CD4-positive, alpha-beta memory T cell (primary cell): ENCODE data around the gene SLC39A13. TPM values are rescaled to one million over a fixed set of nuclear protein-coding genes. Genes with fewer than 3 reads are reported as not detected.

Experiments
- CTCF ChIA-PET: fragments of 350-600 bp; sonication (Branson Sonifier 250); formaldehyde crosslinking; loops from one replicate; lab custom pipeline; 2021; ENCODE audit warnings: inconsistent platforms; ENCODE audit not compliant: partially characterized antibody; lab: Charles Lee
- POLR2A ChIA-PET: fragments of 350-600 bp; sonication (Branson Sonifier 250); formaldehyde crosslinking; loops from one replicate; lab custom pipeline; 2021; ENCODE audit not compliant: partially characterized antibody; lab: Charles Lee
- DNase-seq, 5 donors: peaks; one replicate each; pipeline versions ENCODE4 v3.0.0 to v3.0.0-alpha.2; 2020 to 2022; ENCODE audit warnings: mixed read lengths in 1 of 5
- H3K27ac ChIP-seq: one replicate; pipeline ENCODE4 v1.7.0; 2013; ENCODE audit warnings: low read depth, low read length
- H3K27me3 ChIP-seq: 2 replicates; pipeline ENCODE4 v1.7.0; 2013; ENCODE audit warnings: mild to moderate bottlenecking, low read length, moderate library complexity; ENCODE audit not compliant: insufficient read depth
- H3K36me3 ChIP-seq: 2 replicates; pipeline ENCODE4 v1.7.0; 2013; ENCODE audit warnings: mild to moderate bottlenecking, low read length, moderate library complexity; ENCODE audit not compliant: insufficient read depth
- H3K4me1 ChIP-seq: 2 replicates; pipeline ENCODE4 v1.7.0; 2013; ENCODE audit warnings: mild to moderate bottlenecking, low read length, moderate library complexity; ENCODE audit not compliant: insufficient read depth
- H3K4me3 ChIP-seq, 2 donors: one replicate each; pipeline ENCODE4 v1.7.0; 2013; ENCODE audit warnings: low read length in 2 of 2, mild to moderate bottlenecking in 1 of 2
- H3K9me3 ChIP-seq, 2 donors: one replicate each; pipeline ENCODE4 v1.7.0; 2013; ENCODE audit warnings: low read length in 2 of 2, control low read depth in 1 of 2; ENCODE audit not compliant: control insufficient read depth in 1 of 2
- H3K27ac Mint-ChIP-seq, 7 donors: one replicate each; pipeline ENCODE4 v1.8.0; 2020 to 2021; ENCODE audit warnings: mixed read lengths in 7 of 7, mild to moderate bottlenecking in 6 of 7, inconsistent platforms in 3 of 7, moderate library complexity in 3 of 7
- H3K27me3 Mint-ChIP-seq, 2 donors: one replicate each; pipeline ENCODE4 v1.8.0; 2020 to 2021; ENCODE audit warnings: mixed read lengths in 2 of 2
- H3K36me3 Mint-ChIP-seq, 2 donors: one replicate each; pipeline ENCODE4 v1.8.0; 2020 to 2021; ENCODE audit warnings: mixed read lengths in 2 of 2, inconsistent platforms in 1 of 2, mild to moderate bottlenecking in 1 of 2
- H3K4me1 Mint-ChIP-seq, 4 donors: one replicate each; pipeline ENCODE4 v1.8.0; 2020 to 2021; ENCODE audit warnings: mixed read lengths in 4 of 4, mild to moderate bottlenecking in 1 of 4
- H3K4me3 Mint-ChIP-seq, 8 donors: one replicate each; pipeline ENCODE4 v1.8.0; 2020 to 2021; ENCODE audit warnings: mixed read lengths in 8 of 8, mild to moderate bottlenecking in 7 of 8, moderate library complexity in 6 of 8, inconsistent platforms in 3 of 8
- H3K9me3 Mint-ChIP-seq, 8 donors: one replicate each; pipeline ENCODE4 v1.8.0; 2020 to 2021; ENCODE audit warnings: mixed read lengths in 8 of 8, mild to moderate bottlenecking in 5 of 8, inconsistent platforms in 3 of 8, moderate library complexity in 1 of 8
- intact Hi-C: fragments of 100-400 bp; cut with micrococcal nuclease; formaldehyde crosslinking; loops from one replicate; pipeline ENCODE4 v1.15.1; 2023
- polyA plus RNA-seq, 2 donors: library from polyadenylated mRNA; unstranded; fragments of 300-500 nt; fragmentation: Illumina TruSeq; gene quantifications; one replicate each; pipeline ENCODE4 v1.2.3, GENCODE V29; 2021
- total RNA-seq, 2 experiments: library from RNA; stranded (reverse); gene quantifications; one replicate each; pipeline ENCODE4 v1.2.3, GENCODE V29; 2021

Gene SLC39A13
- total and polyA plus RNA-seq, 4 experiments from 2014 or later, result 22.3 to 68.3 (median 48.6) TPM

DNA sequence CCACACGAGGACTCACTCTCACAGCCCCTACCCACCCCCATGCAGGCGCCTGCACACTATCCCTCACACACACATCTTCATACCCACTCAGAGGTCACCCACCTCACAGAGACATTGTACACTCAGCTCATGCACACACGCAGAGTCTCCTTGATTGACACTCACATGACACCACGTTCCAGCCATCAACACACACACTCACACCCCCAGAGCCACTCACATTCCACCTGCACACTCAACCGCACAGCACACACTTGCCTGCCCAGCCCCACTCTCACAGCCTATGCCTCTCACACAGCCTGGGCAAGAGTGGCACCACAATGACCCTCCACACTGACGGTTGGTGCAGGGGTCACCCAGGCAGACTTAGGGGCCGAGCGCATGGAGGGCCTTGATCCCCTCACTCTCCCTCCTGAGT lies 32.3 kb upstream of the SLC39A13 start:
- H3K27ac Mint-ChIP-seq, result peak overlapping the region in 2 of 7 donors; percentile 65 to 72
- H3K27me3 Mint-ChIP-seq, result no peaks in the 10 kb centered on the region
- peaks cover 0 to 3% (median 0%) of the 10 kb centered on the region in 8 donors for H3K9me3 Mint-ChIP-seq
- H3K4me1 Mint-ChIP-seq, result peaks cover 0 to 3% (median 0%) of the 10 kb centered on the region in 4 donors
- intact Hi-C loops, result no loop called here
- Histone ChIP-seq H3K36me3 (no peaks in the 10 kb centered on the region), H3K4me1 (peaks cover 7% of the 10 kb centered on the region), H3K4me3 (no peak overlapping the region), H3K27me3 (no peaks in the 10 kb centered on the region), H3K9me3 (no peaks in the 10 kb centered on the region), H3K27ac (no peak overlapping the region)
- CTCF ChIA-PET, result interaction anchor here (0.8 to 1.1 kb wide), 2 partner anchors 17 to 31 kb away, joined by 3 to 4 read pairs; no protein-coding TSS in a partner anchor
- no peak overlapping the region for H3K4me3 Mint-ChIP-seq
- no peaks in the 10 kb centered on the region for H3K36me3 Mint-ChIP-seq
- DNase-seq, result no peak
- POLR2A ChIA-PET, result interaction anchor here (1.2 kb wide), 1 partner anchor 36 kb away, joined by 4 read pairs; no protein-coding TSS in a partner anchor

GRCh38 chr11:47376525-47377371 lies 31.6 kb upstream of the SLC39A13 start:
- H3K4me3 Mint-ChIP-seq, result no peak overlapping the region
- ChIA-PET CTCF (interaction anchor here (0.7 to 1.1 kb wide), 3 partner anchors 17 to 31 kb away, joined by 3 to 4 read pairs (median 3); no protein-coding TSS in a partner anchor), POLR2A (interaction anchor here (1.1 to 1.2 kb wide), 2 partner anchors 32 to 36 kb away, joined by 4 read pairs; no protein-coding TSS in a partner anchor)
- H3K27ac Mint-ChIP-seq, result no peak overlapping the region
- H3K36me3 Mint-ChIP-seq, result no peaks in the 10 kb centered on the region
- Histone ChIP-seq H3K36me3 (no peaks in the 10 kb centered on the region), H3K9me3 (no peaks in the 10 kb centered on the region), H3K27me3 (no peaks in the 10 kb centered on the region), H3K27ac (no peak overlapping the region), H3K4me3 (no peak overlapping the region), H3K4me1 (peaks cover 7% of the 10 kb centered on the region)
- H3K4me1 Mint-ChIP-seq, result peaks cover 0 to 3% (median 0%) of the 10 kb centered on the region in 4 donors
- no peak for DNase-seq
- H3K27me3 Mint-ChIP-seq, result no peaks in the 10 kb centered on the region
- intact Hi-C loops, result no loop called here
- H3K9me3 Mint-ChIP-seq, result peaks cover 0 to 3% (median 0%) of the 10 kb centered on the region in 8 donors

DNA sequence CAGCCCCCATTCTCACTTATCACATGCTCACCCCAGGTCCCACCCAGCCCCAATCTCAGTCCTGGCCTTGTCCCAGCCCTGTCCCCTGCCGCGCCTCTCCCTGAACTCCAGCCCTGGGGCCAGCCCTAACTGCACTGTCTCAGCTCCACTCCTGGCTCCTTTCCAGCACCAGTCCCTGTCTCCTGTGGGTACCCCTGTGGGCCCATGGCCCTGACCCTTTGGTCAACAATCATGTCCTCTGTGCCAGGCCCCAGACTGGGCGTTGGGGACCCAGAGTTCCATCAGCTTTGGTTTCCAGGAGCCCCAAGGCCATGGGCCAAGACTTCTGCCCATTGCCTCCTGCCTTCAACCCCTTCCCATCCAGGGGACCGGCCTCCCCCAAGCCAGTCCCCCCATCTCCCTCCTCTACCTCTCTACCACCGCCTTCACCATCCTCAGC lies 30.8 kb upstream of the SLC39A13 start:
- ChIA-PET CTCF (interaction anchor here (0.7 kb wide), 1 partner anchor 30 kb away, joined by 3 read pairs; no protein-coding TSS in a partner anchor), POLR2A (interaction anchor here (1.1 to 1.5 kb wide), 2 partner anchors 30 to 31 kb away, joined by 3 to 4 read pairs; no protein-coding TSS in a partner anchor)
- Mint-ChIP-seq H3K4me3 (no peak overlapping the region), H3K9me3 (no peaks in the 10 kb centered on the region), H3K4me1 (peaks cover 0 to 5% (median 1%) of the 10 kb centered on the region in 4 donors), H3K36me3 (no peaks in the 10 kb centered on the region), H3K27ac (no peak overlapping the region), H3K27me3 (no peaks in the 10 kb centered on the region)
- peaks cover 7% of the 10 kb centered on the region for H3K4me1 ChIP-seq
- H3K4me3 ChIP-seq, result no peak overlapping the region
- H3K27ac ChIP-seq, result no peak overlapping the region
- DNase-seq, result no peak
- no peaks in the 10 kb centered on the region for H3K36me3 ChIP-seq
- H3K27me3 ChIP-seq, result no peaks in the 10 kb centered on the region
- intact Hi-C loops, result no loop called here
- no peaks in the 10 kb centered on the region for H3K9me3 ChIP-seq

GRCh38 chr11:47378010-47378835 lies 30.2 kb upstream of the SLC39A13 start, which contains the start of gene SPI1:
TSS of gene SPI1 (minus strand) at chr11:47378547. CDS start at chr11:47378353, 194 bp downstream.
- H3K4me1 Mint-ChIP-seq, result peaks cover 0 to 5% (median 1%) of the 10 kb centered on the region in 4 donors
- no peaks in the 10 kb centered on the region for H3K9me3 Mint-ChIP-seq
- intact Hi-C loops, result no loop called here
- no peak within 1 kb of the TSS for H3K4me3 ChIP-seq
- H3K27ac ChIP-seq, result no peak within 1 kb of the TSS
- no peaks in the 10 kb centered on the region for H3K9me3 ChIP-seq
- H3K27me3 ChIP-seq, result no peaks in the 10 kb centered on the region
- no peak within 1 kb of the TSS for H3K4me3 Mint-ChIP-seq
- no peak for DNase-seq
- no peaks in the 10 kb centered on the region for H3K27me3 Mint-ChIP-seq
- POLR2A ChIA-PET, result interaction anchor here (1.0 to 1.5 kb wide), 3 partner anchors 22 to 31 kb away, joined by 3 to 7 read pairs (median 4); no protein-coding TSS in a partner anchor
- peak within 1 kb of the TSS in 1 of 7 donors; percentile 21 for H3K27ac Mint-ChIP-seq
- no peaks in the 10 kb centered on the region for H3K36me3 Mint-ChIP-seq
- CTCF ChIA-PET, result interaction anchor here (0.8 to 0.9 kb wide), 2 partner anchors 21 to 34 kb away, joined by 3 to 4 read pairs; no protein-coding TSS in a partner anchor
- no peaks in the 10 kb centered on the region for H3K36me3 ChIP-seq
- peaks cover 7% of the 10 kb centered on the region for H3K4me1 ChIP-seq

DNA sequence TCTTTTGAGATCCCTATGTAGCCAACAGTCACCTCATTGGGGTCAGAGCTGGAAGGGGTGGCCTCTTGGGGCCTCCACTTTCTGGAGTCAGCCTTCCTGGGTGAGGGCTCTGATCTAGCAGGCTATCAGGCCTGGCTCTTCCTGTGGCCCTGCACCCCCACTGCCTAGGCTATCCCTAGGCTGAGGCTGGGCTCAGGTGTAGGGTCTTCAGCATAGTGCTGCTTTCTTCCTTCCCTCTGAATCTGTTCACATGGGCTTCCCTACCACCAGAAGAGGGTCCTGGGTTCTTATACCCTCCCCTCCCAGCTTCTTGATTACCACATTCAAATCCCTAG lies 29.6 kb upstream of the SLC39A13 start:
- H3K36me3 Mint-ChIP-seq, result no peaks in the 10 kb centered on the region
- no peak for DNase-seq
- Histone ChIP-seq H3K9me3 (no peaks in the 10 kb centered on the region), H3K36me3 (no peaks in the 10 kb centered on the region), H3K27ac (no peak overlapping the region), H3K4me3 (no peak overlapping the region), H3K4me1 (peaks cover 4% of the 10 kb centered on the region), H3K27me3 (no peaks in the 10 kb centered on the region)
- H3K27me3 Mint-ChIP-seq, result no peaks in the 10 kb centered on the region
- peaks cover 0 to 5% (median 1%) of the 10 kb centered on the region in 4 donors for H3K4me1 Mint-ChIP-seq
- peak overlapping the region in 1 of 7 donors; percentile 21 for H3K27ac Mint-ChIP-seq
- CTCF ChIA-PET, result interaction anchor here (0.8 to 0.9 kb wide), 2 partner anchors 20 to 33 kb away, joined by 3 to 4 read pairs; no protein-coding TSS in a partner anchor
- no peaks in the 10 kb centered on the region for H3K9me3 Mint-ChIP-seq
- no peak overlapping the region for H3K4me3 Mint-ChIP-seq
- intact Hi-C loops, result no loop called here
- POLR2A ChIA-PET, result interaction anchor here (1.0 to 1.5 kb wide), 2 partner anchors 21 to 29 kb away, joined by 3 to 7 read pairs; no protein-coding TSS in a partner anchor

- Histone ChIP-seq H3K4me3 (no peak overlapping the region), H3K36me3 (no peaks in the 10 kb centered on the region), H3K27me3 (no peaks in the 10 kb centered on the region), H3K4me1 (no peaks in the 10 kb centered on the region), H3K9me3 (no peaks in the 10 kb centered on the region), H3K27ac (no peak overlapping the region)
- Mint-ChIP-seq H3K27me3 (no peaks in the 10 kb centered on the region), H3K36me3 (no peaks in the 10 kb centered on the region), H3K9me3 (no peaks in the 10 kb centered on the region), H3K27ac (no peak overlapping the region), H3K4me3 (no peak overlapping the region), H3K4me1 (peaks cover 0 to 5% (median 1%) of the 10 kb centered on the region in 4 donors)
- intact Hi-C loops, result no loop called here
- DNase-seq, result no peak
- ChIA-PET CTCF (no interaction called here), POLR2A (interaction anchor here (1.0 to 1.7 kb wide), 2 partner anchors 21 to 29 kb away, joined by 4 to 7 read pairs; partner anchors contain the start of gene SLC39A13)
These were observed 29.1 kb upstream of the SLC39A13 start for GRCh38 chr11:47379317-47379716.
